Suprapubic skin (tissue), 4 donors: ENCODE results near the gene VANGL2. TPM values are rescaled to one million over a fixed set of nuclear protein-coding genes. Genes with fewer than 3 reads are reported as not detected.

Experiments used
- DNase-seq, 2 donors: peaks; one replicate each; pipeline ENCODE4 v3.0.0-alpha.2; 2019; ENCODE audit warnings: low spot score in 2 of 2
- H3K27ac ChIP-seq: fragments of 200-600 bp; sonication (generic); one replicate; pipeline ENCODE4 v1.5.1; 2019
- H3K27me3 ChIP-seq: fragments of 200-600 bp; sonication (generic); one replicate; pipeline ENCODE4 v1.5.1; 2019
- H3K36me3 ChIP-seq: fragments of 200-600 bp; sonication (generic); one replicate; pipeline ENCODE4 v1.5.1; 2019
- H3K4me1 ChIP-seq: fragments of 200-600 bp; sonication (generic); one replicate; pipeline ENCODE4 v1.5.1; 2019
- H3K4me3 ChIP-seq: fragments of 200-600 bp; sonication (generic); one replicate; pipeline ENCODE4 v1.5.1; 2019; ENCODE audit warnings: mild to moderate bottlenecking
- H3K9me3 ChIP-seq: fragments of 200-600 bp; sonication (generic); one replicate; pipeline ENCODE4 v1.5.1; 2019
- CTCF ChIP-seq, 2 donors: fragments of 200-600 bp in 1 of 2; fragments of 450-650 bp in 1 of 2; sonication (generic) in 1 of 2; IDR thresholded peaks; one replicate each; pipeline ENCODE4 v1.5.1; 2016 to 2019; ENCODE audit warnings: antibody characterized with exemption in 2 of 2, mild to moderate bottlenecking in 1 of 2, moderate library complexity in 1 of 2
- EP300 ChIP-seq: sonication (generic); formaldehyde crosslinking; IDR thresholded peaks from one replicate; pipeline ENCODE4 v1.6.1; 2017; ENCODE audit warnings: antibody characterized with exemption
- POLR2A ChIP-seq, 2 donors: fragments of 450-650 bp; IDR thresholded peaks; one replicate each; pipeline ENCODE4 v1.6.1; 2017; ENCODE audit warnings: antibody characterized with exemption in 2 of 2, mild to moderate bottlenecking in 2 of 2, moderate library complexity in 2 of 2
- POLR2AphosphoS5 ChIP-seq, 3 donors: sonication (generic); formaldehyde crosslinking; IDR thresholded peaks; one replicate each; pipeline ENCODE4 v1.6.1; 2017; ENCODE audit warnings: antibody characterized with exemption in 3 of 3
- WGBS: methylation state at CpG from one replicate; pipeline ENCODE4 v1.1.5; 2018; 5-methylcytosine and 5-hydroxymethylcytosine counted together
- total RNA-seq, 4 donors: library from RNA; depleted of rRNA; stranded (reverse); fragments of >200 nt; gene quantifications; one replicate each; pipeline ENCODE4 v1.1.0, GENCODE V29; 2016

VANGL2 gene
- total RNA-seq, 4 donors from 2014 or later, result 18.7 to 39.7 (median 28.1) TPM

- Histone ChIP-seq H3K9me3 (no peaks in the 10 kb centered on the region), H3K27ac (no peak overlapping the region), H3K4me3 (no peak overlapping the region), H3K4me1 (no peaks in the 10 kb centered on the region), H3K36me3 (no peaks in the 10 kb centered on the region), H3K27me3 (no peaks in the 10 kb centered on the region)
- no peak for DNase-seq
- WGBS, result 84% methylated on average over 7 of the region's 7 CpGs
- no peak for TF ChIP-seq CTCF (IDR thresholded peaks at IDR 0.05)
- no peak for TF ChIP-seq POLR2A (IDR thresholded peaks at IDR 0.05)
- no peak for TF ChIP-seq EP300
- no peak for TF ChIP-seq POLR2AphosphoS5 (IDR thresholded peaks at IDR 0.05)
Observed at GRCh38 chr1:160451119-160451858, 50.9 kb downstream of the VANGL2 start.

GRCh38 chr1:160451859-160452232, 51.5 kb downstream of the VANGL2 start:
- Histone ChIP-seq H3K36me3 (no peaks in the 10 kb centered on the region), H3K4me3 (no peak overlapping the region), H3K4me1 (no peaks in the 10 kb centered on the region), H3K9me3 (no peaks in the 10 kb centered on the region), H3K27ac (no peak overlapping the region), H3K27me3 (no peaks in the 10 kb centered on the region)
- no peak for DNase-seq
- WGBS, result 89% methylated on average over 1 of the region's 1 CpG
- TF ChIP-seq POLR2AphosphoS5 (IDR thresholded peaks at IDR 0.05), result no peak
- no peak for TF ChIP-seq POLR2A (IDR thresholded peaks at IDR 0.05)
- no peak for TF ChIP-seq CTCF (IDR thresholded peaks at IDR 0.05)
- TF ChIP-seq EP300, result no peak

GRCh38 chr1:160453443-160453842, 53.1 kb downstream of the VANGL2 start:
- Histone ChIP-seq H3K4me1 (no peaks in the 10 kb centered on the region), H3K4me3 (no peak overlapping the region), H3K27me3 (no peaks in the 10 kb centered on the region), H3K36me3 (no peaks in the 10 kb centered on the region), H3K27ac (no peak overlapping the region), H3K9me3 (no peaks in the 10 kb centered on the region)
- DNase-seq, result no peak
- TF ChIP-seq POLR2AphosphoS5 (IDR thresholded peaks at IDR 0.05), result no peak
- 73% methylated on average over 7 of the region's 7 CpGs for WGBS

- no peak overlapping the region for H3K27ac ChIP-seq
- no peaks in the 10 kb centered on the region for H3K27me3 ChIP-seq
- DNase-seq, result no peak
- 82% methylated on average over 6 of the region's 6 CpGs for WGBS
- no peak overlapping the region for H3K4me3 ChIP-seq
- TF ChIP-seq CTCF (IDR thresholded peaks at IDR 0.05) (no peak), EP300 (no peak), POLR2A (IDR thresholded peaks at IDR 0.05) (no peak), POLR2AphosphoS5 (IDR thresholded peaks at IDR 0.05) (no peak)
- no peaks in the 10 kb centered on the region for H3K4me1 ChIP-seq
- H3K9me3 ChIP-seq, result no peaks in the 10 kb centered on the region
- H3K36me3 ChIP-seq, result no peaks in the 10 kb centered on the region
Observed at GRCh38 chr1:160454371-160455152, 54.2 kb downstream of the VANGL2 start.

- Histone ChIP-seq H3K27ac (no peak overlapping the region), H3K4me3 (no peak overlapping the region), H3K27me3 (no peaks in the 10 kb centered on the region), H3K36me3 (no peaks in the 10 kb centered on the region), H3K9me3 (no peaks in the 10 kb centered on the region), H3K4me1 (no peaks in the 10 kb centered on the region)
- WGBS, result 87% methylated on average over 1 of the region's 1 CpG
- DNase-seq, result no peak
- TF ChIP-seq POLR2A (IDR thresholded peaks at IDR 0.05), result no peak
- TF ChIP-seq CTCF (IDR thresholded peaks at IDR 0.05), result no peak
- TF ChIP-seq EP300, result no peak
- no peak for TF ChIP-seq POLR2AphosphoS5 (IDR thresholded peaks at IDR 0.05)
Observed at GRCh38 chr1:160455153-160455517, 54.8 kb downstream of the VANGL2 start.
